ENCODE data around the gene BMAL1.

DNA sequence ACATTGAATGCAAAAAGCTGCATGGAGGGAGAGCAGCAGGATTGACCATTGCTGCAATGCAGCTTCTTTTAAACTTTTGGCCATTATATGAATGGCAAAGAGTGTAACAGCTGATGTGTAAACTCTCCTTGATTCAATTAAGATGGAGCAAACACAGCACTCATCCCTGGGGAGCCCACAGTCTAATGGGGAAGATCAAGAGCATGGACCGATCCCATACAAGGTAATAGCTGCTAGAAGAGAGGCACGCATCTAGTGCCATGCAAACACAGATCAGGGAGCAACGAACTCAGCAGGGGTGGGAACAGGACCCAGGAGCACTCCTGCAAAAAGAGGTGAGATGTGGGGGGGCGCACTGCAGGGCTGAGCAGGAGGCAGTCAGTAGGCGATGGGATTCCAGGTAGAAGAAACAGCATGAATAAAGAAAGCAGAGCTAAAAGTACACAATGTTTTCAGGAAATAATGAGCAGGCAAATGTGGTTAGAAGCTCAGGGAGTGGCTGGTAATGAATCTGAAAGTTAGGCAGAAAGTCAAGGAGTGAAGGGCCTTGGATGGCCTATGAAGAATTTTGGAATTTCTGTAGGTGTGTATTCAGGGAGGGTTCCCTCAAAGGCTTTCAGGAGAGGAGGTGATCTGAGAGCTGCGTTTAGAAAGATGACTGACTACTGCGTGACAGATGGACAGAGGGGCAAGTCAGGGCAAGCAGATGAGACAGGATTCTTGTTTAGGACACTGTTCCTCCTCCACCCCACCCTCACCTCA lies 17.2 kb upstream of the BMAL1 start:
- TF ChIP-seq, protein P1, sequence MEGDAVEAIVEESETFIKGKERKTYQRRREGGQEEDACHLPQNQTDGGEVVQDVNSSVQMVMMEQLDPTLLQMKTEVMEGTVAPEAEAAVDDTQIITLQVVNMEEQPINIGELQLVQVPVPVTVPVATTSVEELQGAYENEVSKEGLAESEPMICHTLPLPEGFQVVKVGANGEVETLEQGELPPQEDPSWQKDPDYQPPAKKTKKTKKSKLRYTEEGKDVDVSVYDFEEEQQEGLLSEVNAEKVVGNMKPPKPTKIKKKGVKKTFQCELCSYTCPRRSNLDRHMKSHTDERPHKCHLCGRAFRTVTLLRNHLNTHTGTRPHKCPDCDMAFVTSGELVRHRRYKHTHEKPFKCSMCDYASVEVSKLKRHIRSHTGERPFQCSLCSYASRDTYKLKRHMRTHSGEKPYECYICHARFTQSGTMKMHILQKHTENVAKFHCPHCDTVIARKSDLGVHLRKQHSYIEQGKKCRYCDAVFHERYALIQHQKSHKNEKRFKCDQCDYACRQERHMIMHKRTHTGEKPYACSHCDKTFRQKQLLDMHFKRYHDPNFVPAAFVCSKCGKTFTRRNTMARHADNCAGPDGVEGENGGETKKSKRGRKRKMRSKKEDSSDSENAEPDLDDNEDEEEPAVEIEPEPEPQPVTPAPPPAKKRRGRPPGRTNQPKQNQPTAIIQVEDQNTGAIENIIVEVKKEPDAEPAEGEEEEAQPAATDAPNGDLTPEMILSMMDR (conservative IDR thresholded peaks at IDR 0.05; ENCODE audit: low read depth, low read length): no peak
- TF ChIP-seq EZH2 (IDR thresholded peaks at IDR 0.05; ENCODE audit: borderline replicate concordance, low read depth, low read length, poor library complexity, severe bottlenecking): no peak
